Measurements from ENCODE around the gene LEAP2.

LEAP2 gene

DNA sequence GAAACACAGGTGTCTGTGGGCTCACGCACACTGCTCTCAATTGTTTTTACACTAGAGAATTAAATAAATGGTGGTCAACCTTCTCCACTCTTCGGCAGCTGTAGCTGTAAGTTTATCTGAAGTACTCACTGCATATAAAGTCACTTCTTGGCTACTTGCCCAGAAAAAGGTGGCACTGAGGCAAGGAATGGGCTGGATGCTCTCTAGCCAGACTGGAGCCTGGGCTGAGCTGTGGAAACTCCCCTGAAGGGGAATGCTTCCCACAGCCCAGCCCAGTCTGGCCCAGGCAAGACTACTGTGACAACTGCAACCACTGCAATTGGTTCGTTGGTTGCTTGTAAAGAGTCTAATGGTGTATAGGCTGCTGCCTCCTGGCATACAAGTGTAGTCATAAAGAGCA lies 4.5 kb downstream of the LEAP2 start:
- no peak for DNase-seq (ENCODE audit: low read depth)

DNA sequence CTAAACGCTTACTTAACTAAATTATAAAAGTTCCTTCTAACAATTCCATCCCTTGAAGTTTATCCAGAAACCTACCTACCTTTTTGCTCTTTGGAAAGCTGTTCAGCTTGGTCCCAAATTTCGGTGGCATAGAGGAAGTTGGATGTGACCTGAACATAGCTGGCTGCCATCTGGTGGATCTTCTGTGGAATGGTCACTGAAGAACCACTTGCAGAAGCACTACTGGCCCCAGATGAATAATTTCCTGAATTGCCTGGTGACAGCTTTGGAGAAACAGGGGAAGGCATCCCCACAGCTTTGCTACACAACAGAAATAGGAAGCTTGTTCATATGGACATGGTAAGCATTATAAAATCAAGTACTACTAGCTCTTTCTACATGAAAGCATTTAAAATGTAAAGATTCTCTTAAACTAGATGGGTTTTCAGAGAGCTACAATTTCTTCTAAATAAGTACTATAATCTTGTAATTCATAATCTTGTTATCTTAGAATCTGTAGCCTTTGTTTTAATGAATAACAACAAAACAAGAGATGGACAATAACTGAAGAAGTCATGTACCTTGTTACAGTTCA lies 9.9 kb downstream of the LEAP2 start:
- DNase-seq (ENCODE audit: low read depth) = peak; percentile 64

DNA sequence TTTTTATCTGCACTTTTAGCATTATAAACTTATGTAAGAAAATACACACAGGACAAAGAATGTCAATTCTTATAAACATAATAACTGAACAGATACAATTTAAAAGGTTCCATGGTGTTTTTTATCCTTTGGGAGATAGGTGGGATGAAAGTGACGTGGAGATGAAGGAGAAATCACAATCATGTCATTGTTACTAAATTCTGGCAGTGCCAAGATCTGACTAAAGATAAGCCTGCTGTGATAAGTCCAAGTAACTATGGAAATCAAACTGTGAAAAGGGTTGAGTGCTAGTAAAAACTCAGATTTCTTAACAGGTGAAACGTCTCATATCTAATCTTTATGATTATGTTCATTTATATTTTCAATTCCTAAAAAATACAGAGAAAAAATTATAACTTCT lies 11.1 kb downstream of the LEAP2 start:
- DNase-seq (ENCODE audit: low read depth) = no peak

DNA sequence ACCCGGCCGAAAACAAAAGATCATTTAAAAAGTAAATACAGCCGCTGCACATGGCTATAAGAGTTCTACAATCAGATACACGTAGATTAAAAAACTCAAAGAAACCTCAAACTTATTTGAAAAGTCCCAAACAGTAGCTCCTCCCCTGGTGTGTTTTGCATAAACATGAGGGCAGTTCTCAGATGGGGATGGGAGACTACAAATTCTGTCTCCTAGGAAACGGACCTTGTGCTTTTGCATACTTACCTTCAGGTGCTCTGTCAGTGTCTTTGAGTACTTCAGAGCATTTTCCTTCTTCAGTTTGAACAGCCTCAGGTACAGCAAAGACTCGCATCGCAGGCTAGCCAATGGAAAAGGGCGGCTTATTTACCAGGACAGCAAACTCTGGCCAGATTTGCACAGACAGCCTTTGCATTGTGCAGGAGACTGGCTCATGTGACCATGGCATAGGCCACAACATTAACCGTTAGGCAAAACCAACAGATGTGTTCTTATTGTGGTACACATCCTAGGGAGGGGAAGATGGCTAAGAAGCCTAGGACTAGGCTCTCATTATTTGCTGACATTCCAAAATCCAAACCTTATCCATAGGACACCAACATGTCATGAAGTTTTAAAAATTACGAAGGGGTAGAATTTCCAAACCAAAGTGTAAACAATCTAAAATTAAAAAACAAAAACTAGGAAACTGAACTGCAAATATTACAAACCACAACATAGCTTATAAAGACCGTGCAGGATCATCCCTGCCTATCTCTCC lies 12.8 kb downstream of the LEAP2 start:
- no peak for DNase-seq (ENCODE audit: low read depth)

DNA sequence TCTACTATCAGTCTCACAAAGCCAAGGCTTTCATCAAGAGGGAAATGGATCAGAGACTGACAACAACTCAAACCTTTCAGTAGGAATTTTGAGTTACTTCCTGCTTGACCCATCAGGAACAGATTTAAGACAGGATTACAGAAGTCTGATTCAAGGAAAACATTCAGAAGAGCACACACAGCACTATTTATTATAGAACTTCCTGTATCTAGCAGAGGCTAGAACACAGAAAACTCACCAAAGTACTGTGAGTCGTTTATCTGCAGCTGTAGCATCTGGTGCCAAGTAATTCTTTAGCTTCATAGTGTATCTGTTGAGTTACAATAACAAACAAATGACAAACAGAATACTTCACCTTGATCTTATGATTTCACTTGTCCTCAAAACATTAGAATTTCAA lies 13.8 kb downstream of the LEAP2 start:
- DNase-seq (ENCODE audit: low read depth) = no peak

DNA sequence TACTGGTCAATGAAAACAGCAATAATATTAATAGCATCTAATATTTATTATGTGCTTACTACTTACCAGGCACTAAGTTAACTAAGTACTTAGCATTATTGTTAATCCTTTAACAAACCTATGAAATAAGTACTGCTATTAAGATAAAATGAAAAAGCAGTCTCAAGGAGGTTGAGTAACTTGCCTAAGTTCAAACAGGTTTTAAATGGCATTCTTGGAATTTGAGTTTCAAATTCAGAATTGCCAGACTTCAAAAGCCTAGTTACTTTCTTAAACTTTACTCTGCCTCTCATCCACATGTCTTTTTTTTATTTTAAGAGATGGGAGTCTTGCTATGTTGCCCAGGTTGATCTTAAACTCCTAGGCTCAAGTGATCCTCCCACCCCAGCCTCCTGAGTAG lies 16.0 kb downstream of the LEAP2 start:
- DNase-seq (ENCODE audit: low read depth) = no peak

DNA sequence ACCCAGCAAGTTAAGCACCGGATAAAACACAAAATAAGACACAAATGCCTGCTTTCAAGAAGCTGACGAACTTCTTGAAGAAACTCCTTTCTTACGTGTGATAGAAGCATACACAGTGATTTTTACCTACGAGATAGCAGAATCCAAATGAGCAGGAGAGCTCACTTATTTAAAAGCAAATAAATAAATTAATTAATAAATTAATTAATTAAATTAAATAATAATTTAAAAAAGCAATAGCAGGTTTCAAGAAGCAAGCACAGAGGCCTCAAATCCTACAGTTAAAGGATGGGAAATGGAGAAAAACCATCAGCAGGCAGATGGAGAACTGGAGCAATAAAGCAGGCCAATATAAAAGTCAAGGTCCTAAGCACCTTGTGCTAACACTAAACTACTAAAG lies 17.3 kb downstream of the LEAP2 start:
- DNase-seq (ENCODE audit: low read depth) = no peak

DNA sequence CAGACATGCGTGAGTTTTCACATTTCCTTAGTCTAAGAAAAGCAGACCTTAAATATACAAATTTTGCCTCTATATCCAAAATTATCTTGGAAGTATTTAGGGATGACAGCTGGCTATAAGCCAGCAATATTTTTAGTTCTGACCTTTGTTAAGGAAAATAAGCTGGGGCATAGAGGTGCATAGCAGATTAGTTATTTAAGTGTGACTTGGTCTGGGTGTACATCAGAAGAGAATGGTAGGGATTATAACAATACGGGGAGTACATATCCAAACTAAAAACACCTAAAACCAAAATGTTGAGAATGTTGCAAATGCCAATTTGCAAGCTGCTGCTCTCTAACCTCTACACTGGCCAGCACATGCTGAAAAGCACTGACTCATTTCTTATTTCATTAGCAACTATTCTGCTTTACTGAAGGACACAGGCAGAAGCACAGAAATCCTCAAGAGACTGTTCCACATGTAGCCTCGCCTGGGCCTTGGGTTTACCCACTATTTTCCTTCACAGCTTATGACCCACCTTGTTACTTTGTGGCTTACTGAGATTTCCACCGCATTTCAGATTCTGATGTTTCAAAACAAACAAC lies 22.3 kb downstream of the LEAP2 start:
- DNase-seq (ENCODE audit: low read depth) = no peak

DNA sequence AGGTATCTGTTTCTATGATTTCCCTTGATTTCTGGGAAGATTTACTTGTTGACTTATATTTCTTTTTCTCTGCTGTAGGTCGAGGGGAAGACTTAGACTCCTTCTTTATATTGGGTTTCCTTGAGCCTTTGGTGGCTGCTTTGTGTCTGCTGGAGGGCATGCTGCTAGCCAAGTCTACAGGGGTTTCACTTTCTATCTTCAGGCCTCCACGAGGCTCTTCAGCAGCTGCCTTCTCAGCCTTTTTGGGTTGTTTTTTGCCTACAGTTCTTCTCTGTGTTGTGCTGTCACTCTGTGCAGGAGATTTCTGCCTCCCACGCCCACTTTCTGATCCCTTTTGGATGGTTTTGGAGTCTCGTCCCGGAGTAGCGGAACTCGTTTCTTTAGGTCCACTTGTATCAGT lies 23.2 kb downstream of the LEAP2 start:
- DNase-seq (ENCODE audit: low read depth) = no peak

DNA sequence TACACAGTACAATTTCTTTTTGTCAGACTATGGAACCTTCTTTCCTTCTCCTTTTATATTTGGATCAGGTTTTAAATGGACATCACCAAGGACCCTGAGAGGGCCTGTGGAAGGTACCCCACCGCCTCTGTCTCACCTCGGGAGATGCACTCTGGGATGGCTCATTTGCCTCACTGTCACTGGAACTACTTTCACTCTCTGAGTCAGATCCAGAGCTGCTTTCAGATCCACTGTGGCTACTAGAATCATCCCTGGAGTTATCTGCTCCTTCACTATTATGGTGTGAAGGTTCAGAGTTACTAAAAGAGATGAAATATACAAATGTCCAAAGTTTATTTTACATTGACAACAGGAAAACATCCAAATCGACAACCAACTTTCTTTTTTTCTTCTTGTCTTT lies 24.6 kb downstream of the LEAP2 start:
- peak; percentile 36 for DNase-seq (ENCODE audit: low read depth)

DNA sequence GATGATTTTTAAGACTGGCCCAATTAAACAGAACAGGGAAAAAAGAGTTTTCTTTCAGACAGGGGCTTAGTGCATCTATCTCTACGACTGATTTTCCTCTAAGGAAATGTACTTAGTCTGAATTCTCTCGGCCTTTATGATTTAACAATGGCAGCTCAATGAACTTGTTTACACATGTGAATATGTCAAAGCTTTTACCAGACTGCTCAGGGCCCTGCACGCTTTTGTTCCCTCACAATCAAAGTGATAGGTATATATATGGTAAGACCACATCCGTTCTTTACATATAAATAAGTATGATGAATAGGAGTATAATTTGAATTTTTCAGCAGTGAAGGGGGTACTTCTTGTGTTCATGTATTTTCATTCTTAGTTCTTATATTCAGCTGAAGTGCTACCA lies 27.6 kb downstream of the LEAP2 start:
- DNase-seq (ENCODE audit: low read depth) = no peak

DNA sequence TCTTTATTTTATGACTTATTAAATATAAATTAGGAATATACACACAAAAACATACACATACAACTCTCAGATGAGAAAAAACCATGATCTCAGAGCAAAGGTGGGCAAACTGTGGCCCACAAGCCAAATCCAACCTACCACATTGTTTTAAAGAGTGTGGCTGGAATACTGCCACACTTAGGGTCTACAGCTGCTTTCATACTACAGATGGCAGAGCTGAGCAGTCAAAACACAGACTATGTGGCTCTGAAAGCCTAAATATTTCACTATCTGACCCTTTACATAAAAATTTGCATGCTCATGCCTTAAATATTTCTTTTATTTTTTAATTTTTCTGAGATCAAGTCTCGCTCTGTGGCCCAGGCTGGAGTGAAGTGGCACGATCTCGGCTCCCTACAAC lies 28.3 kb downstream of the LEAP2 start:
- DNase-seq (ENCODE audit: low read depth) = no peak

DNA sequence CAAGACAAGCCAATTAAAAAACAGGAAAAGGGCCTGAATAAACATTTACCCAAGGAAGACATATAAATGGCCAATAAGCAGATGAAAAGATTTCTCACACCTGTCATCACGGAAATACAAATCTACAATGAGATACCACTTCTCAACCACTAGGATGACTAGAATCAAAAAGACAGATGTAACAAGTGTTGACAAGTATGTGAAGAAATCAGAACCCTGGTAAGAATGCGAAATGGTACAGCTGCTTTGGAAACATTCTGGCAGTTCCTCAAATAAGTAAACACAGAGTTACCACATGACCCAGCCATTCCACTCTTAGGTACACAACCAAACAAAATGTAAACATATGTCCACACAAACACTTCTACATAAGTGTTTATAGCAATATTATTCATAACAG lies 32.5 kb downstream of the LEAP2 start:
- peak; percentile 87 for DNase-seq (ENCODE audit: low read depth)

DNA sequence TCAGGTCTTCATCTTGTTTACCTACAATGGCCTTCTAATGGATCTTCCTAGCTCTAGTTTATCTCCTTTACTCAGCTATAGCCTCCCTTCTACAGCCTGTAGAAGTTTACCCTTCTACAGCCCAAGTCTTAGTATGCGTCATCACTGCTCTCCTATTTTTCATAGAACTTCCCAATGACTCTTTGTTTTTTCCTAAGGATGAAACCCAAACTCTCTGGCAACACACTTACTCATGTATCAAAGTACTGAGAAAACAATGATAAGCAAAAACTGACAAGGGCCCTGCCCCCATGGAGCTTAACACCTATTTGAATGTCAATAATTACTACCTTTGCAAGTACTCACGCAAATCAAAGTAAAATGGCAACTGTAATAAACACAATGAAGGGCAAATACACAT lies 33.7 kb downstream of the LEAP2 start:
- peak; percentile 35 for DNase-seq (ENCODE audit: low read depth)

DNA sequence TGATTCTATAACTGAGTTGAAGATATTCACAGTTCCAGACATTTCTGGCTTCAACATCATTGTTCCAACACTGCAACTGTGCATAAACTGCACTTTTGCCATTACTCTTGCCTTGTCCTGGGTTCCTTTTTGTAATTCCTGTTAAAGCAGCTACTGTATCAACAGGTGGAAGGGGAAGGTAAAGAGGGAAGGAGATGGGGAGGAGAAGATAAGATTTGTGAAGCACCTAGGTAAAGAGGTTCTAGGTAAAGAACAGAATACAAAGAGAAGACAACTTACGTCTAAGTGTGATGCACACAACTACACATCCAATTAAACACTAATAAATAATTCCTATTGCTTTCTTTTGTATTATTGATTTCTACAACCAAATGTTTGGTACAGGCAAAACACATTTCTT lies 36.2 kb downstream of the LEAP2 start:
- DNase-seq (ENCODE audit: low read depth) = no peak

DNA sequence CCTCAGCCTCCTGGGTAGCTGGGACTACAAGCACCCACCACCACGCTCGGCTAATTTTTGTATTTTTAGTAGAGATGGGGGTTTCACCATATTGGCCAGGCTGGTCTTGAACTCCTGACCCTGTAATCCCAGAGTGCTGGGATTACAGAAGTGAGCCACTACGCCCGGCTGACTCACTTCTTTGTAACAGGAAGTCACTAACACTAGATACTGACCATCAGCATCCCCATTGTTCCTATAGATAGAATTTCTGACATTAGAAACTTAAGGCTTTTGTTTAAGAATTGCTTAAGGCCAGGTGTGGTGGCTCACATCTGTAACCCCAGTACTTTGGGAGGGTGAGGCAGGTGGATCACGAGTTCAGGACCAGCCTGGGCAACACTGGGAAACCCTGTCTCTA lies 42.2 kb downstream of the LEAP2 start:
- DNase-seq (ENCODE audit: low read depth) = peak; percentile 12

DNA sequence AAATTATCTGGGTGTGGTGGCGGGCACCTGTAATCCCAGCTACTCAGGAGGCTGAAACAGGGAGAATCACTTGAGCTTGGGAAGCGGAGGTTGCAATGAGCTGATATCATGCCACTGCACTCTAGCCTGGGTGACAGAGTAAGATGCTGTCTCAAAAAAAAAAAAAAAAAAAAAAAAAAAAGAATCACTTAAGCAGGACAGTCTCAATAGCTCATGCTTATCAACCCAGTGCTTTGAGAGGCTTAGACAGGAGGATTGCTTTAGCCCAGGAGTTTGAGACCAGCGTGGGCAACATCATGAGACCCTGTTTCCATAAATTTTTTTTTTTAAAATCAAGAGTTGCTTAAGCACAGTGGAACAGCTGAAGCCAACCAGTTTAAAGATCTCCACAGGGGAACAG lies 42.6 kb downstream of the LEAP2 start:
- no peak for DNase-seq (ENCODE audit: low read depth)
